Tibial nerve (tissue), 4 donors: ENCODE measurements around the gene MYCL. TPM values are rescaled to one million over a fixed set of nuclear protein-coding genes. Genes with fewer than 3 reads are reported as not detected.

Experiments
- DNase-seq, 2 donors: peaks; one replicate each; pipeline ENCODE4 v3.0.0-alpha.2; 2019; ENCODE audit warnings: low spot score in 2 of 2
- H3K27ac ChIP-seq, 4 donors: fragments of 200-600 bp; sonication (generic) in 3 of 4; one replicate each; pipeline ENCODE4 v1.5.1; 2017 to 2019; ENCODE audit warnings: mild to moderate bottlenecking in 1 of 4
- H3K27me3 ChIP-seq, 2 donors: fragments of 200-600 bp; sonication (generic) in 1 of 2; one replicate each; pipeline versions ENCODE4 v1.5.1 to v1.6.0; 2017 to 2019
- H3K36me3 ChIP-seq, 3 donors: fragments of 200-600 bp; sonication (generic); one replicate each; pipeline ENCODE4 v1.5.1; 2018 to 2019
- H3K4me1 ChIP-seq, 4 donors: fragments of 200-600 bp; sonication (generic) in 3 of 4; one replicate each; pipeline ENCODE4 v1.5.1; 2017 to 2019
- H3K4me3 ChIP-seq, 4 donors: fragments of 200-600 bp; sonication (generic) in 3 of 4; one replicate each; pipeline ENCODE4 v1.5.1; 2017 to 2019; ENCODE audit warnings: mild to moderate bottlenecking in 1 of 4, moderate library complexity in 1 of 4
- H3K9me3 ChIP-seq, 4 donors: fragments of 200-600 bp; sonication (generic) in 3 of 4; one replicate each; pipeline ENCODE4 v1.5.1; 2017 to 2019
- EP300 ChIP-seq, 2 donors: sonication (generic); formaldehyde crosslinking; IDR thresholded peaks; one replicate each; pipeline ENCODE4 v1.6.1; 2017; ENCODE audit warnings: antibody characterized with exemption in 2 of 2, mild to moderate bottlenecking in 1 of 2
- POLR2A ChIP-seq, 2 donors: fragments of 450-650 bp; IDR thresholded peaks; one replicate each; pipeline ENCODE4 v1.6.1; 2017; ENCODE audit warnings: antibody characterized with exemption in 2 of 2, mild to moderate bottlenecking in 2 of 2, moderate library complexity in 2 of 2
- WGBS, 2 donors: methylation state at CpG; one replicate each; pipeline ENCODE4 v1.1.5; 2018; 5-methylcytosine and 5-hydroxymethylcytosine counted together
- total RNA-seq, 4 donors: library from RNA; depleted of rRNA; stranded (reverse); fragments of >200 nt; gene quantifications; one replicate each; pipeline ENCODE4 v1.1.0, GENCODE V29; 2016
- TF ChIP-seq, protein P1 (sequence below), 5 experiments: fragments of 200-600 bp in 3 of 5; fragments of 450-650 bp in 2 of 5; sonication (generic) in 3 of 5; IDR thresholded peaks; one replicate each; pipeline ENCODE4 v1.5.1; 2016 to 2019; ENCODE audit warnings: antibody characterized with exemption in 5 of 5, mild to moderate bottlenecking in 3 of 5, moderate library complexity in 2 of 5

The MYCL gene, protein sequence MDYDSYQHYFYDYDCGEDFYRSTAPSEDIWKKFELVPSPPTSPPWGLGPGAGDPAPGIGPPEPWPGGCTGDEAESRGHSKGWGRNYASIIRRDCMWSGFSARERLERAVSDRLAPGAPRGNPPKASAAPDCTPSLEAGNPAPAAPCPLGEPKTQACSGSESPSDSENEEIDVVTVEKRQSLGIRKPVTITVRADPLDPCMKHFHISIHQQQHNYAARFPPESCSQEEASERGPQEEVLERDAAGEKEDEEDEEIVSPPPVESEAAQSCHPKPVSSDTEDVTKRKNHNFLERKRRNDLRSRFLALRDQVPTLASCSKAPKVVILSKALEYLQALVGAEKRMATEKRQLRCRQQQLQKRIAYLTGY
- total RNA-seq: 1 to 10 TPM in 1 of 4 donors, under 1 TPM in 3; 0.30 to 1.8 (median 0.86) TPM

- Histone ChIP-seq H3K9me3 (no peaks in the 10 kb centered on the region), H3K4me3 (peak within 1 kb of the TSS; percentile 55 to 75 (median 61)), H3K27ac (peak within 1 kb of the TSS; percentile 3 to 81 (median 70)), H3K36me3 (no peaks in the 10 kb centered on the region), H3K27me3 (peaks cover 0 to 31% of the 10 kb centered on the region in 2 donors), H3K4me1 (peaks cover 0 to 27% (median 8%) of the 10 kb centered on the region in 4 donors)
- 0% methylated on average over 4 to 52 of the region's 92 CpGs for WGBS, 2 donors
- TF ChIP-seq POLR2A (IDR thresholded peaks at IDR 0.05) (peak; percentile 33 to 56), EP300 (IDR thresholded peaks at IDR 0.05) (no peak)
- TF ChIP-seq, protein P1, sequence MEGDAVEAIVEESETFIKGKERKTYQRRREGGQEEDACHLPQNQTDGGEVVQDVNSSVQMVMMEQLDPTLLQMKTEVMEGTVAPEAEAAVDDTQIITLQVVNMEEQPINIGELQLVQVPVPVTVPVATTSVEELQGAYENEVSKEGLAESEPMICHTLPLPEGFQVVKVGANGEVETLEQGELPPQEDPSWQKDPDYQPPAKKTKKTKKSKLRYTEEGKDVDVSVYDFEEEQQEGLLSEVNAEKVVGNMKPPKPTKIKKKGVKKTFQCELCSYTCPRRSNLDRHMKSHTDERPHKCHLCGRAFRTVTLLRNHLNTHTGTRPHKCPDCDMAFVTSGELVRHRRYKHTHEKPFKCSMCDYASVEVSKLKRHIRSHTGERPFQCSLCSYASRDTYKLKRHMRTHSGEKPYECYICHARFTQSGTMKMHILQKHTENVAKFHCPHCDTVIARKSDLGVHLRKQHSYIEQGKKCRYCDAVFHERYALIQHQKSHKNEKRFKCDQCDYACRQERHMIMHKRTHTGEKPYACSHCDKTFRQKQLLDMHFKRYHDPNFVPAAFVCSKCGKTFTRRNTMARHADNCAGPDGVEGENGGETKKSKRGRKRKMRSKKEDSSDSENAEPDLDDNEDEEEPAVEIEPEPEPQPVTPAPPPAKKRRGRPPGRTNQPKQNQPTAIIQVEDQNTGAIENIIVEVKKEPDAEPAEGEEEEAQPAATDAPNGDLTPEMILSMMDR (IDR thresholded peaks at IDR 0.05): peak; percentile 61 to 78 (median 66)
- DNase-seq: peak; percentile 35 to 46
These were observed at the start of gene MYCL for GRCh38 chr1:39901714-39902459. Gene MYCL (minus strand): TSS chr1:39901917. CDS start chr1:39901434, 483 bp downstream.

- no peak for TF ChIP-seq EP300 (IDR thresholded peaks at IDR 0.05)
- TF ChIP-seq, protein P1 (IDR thresholded peaks at IDR 0.05): no peak
- TF ChIP-seq POLR2A (IDR thresholded peaks at IDR 0.05): no peak
- Histone ChIP-seq H3K9me3 (no peaks in the 10 kb centered on the region), H3K4me3 (no peak overlapping the region), H3K27ac (no peak overlapping the region), H3K4me1 (peaks cover 0 to 34% (median 23%) of the 10 kb centered on the region in 4 donors), H3K36me3 (no peaks in the 10 kb centered on the region), H3K27me3 (no peaks in the 10 kb centered on the region)
- DNase-seq: no peak
- WGBS, 2 donors: 90 to 97% methylated on average over 2 of the region's 2 CpGs
These were observed 48.2 kb upstream of the MYCL start for GRCh38 chr1:39949891-39950290.

DNA sequence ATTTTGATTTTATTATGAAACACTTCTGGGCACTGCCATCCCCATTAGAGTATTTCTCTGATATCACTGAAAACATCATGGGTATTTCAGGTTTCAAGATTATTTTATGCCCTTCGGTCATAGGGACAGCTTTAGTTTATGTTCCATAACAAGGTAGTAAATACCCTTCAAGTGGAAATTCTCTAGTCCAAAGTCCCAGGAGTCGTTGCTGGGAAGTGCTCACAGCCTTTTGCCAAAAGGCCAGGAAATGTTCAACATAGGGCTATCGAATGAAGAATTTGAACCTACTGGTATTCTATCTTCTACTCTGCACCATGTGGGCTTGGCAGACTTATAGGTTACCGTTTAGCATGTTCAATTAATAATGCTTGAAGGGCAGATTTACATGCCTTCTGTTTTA, 45.5 kb upstream of the MYCL start:
- no peak for DNase-seq
- Histone ChIP-seq H3K36me3 (no peaks in the 10 kb centered on the region), H3K9me3 (no peaks in the 10 kb centered on the region), H3K27ac (no peak overlapping the region), H3K27me3 (no peaks in the 10 kb centered on the region), H3K4me3 (no peak overlapping the region), H3K4me1 (peaks cover 0 to 8% (median 6%) of the 10 kb centered on the region in 4 donors)
- 78 to 82% methylated on average over 4 of the region's 4 CpGs for WGBS, 2 donors
- no peak for TF ChIP-seq EP300 (IDR thresholded peaks at IDR 0.05)
- no peak for TF ChIP-seq POLR2A (IDR thresholded peaks at IDR 0.05)
- TF ChIP-seq, protein P1 (IDR thresholded peaks at IDR 0.05): no peak

DNA sequence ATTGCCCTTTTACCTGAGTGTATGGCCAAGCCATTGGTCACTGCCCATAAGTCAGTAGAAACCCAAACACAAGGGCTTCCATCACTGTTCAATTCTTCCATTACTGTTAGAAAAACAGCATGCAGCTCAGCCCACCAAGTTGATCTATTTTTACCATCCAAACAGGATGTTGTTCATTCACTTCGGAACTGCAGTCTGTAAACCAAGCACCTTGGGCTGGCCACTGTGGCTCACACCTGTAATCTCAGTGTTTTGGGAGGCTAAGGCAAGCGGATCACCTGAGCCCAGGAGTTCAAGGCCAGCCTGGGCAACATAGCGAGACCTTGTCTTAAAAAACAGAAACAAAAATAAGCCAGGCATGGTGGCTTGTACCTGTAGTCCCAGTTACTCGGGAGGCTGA, 44.5 kb upstream of the MYCL start:
- Histone ChIP-seq H3K36me3 (no peaks in the 10 kb centered on the region), H3K9me3 (no peaks in the 10 kb centered on the region), H3K27ac (no peak overlapping the region), H3K27me3 (no peaks in the 10 kb centered on the region), H3K4me3 (no peak overlapping the region), H3K4me1 (no peaks in the 10 kb centered on the region)
- TF ChIP-seq, protein P1 (IDR thresholded peaks at IDR 0.05): no peak
- TF ChIP-seq EP300 (IDR thresholded peaks at IDR 0.05): no peak
- no peak for TF ChIP-seq POLR2A (IDR thresholded peaks at IDR 0.05)
- DNase-seq: no peak
- 78 to 90% methylated on average over 4 of the region's 4 CpGs for WGBS, 2 donors
